Hematopoietic multipotent progenitor cell treated with erythropoietin and hydrocortisone succinate and interleukin-3 and kit ligand, for 17 days (in vitro differentiated cells): ENCODE data around the gene LRTM2.

Experiments
- DNase-seq: peaks from one replicate; pipeline ENCODE4 v3.0.0-alpha.2; 2015; ENCODE audit warnings: low spot score

LRTM2 gene

GRCh38 chr12:1865284-1865866 is 45.0 kb downstream of the LRTM2 start:
- DNase-seq = no peak

DNA sequence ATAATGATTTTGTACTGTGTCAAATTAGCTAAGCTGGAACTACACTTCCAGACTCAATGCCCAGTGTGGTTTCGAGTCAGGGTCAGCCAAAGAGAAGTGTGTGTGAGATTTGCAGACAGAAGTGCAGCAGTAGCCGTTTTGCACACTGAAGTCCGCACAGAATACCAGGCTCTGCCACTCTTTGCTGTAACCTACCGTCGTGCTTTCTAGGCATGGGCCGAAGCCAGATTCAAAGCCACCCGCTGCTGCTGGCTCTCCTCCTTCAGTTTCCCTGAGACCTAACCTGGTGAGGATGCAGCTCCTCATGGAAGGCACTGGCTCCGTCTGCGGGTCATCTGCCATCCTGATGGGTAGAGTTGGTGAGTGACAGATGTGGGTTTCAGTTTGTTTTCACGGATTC is 48.8 kb downstream of the LRTM2 start:
- no peak for DNase-seq

DNA sequence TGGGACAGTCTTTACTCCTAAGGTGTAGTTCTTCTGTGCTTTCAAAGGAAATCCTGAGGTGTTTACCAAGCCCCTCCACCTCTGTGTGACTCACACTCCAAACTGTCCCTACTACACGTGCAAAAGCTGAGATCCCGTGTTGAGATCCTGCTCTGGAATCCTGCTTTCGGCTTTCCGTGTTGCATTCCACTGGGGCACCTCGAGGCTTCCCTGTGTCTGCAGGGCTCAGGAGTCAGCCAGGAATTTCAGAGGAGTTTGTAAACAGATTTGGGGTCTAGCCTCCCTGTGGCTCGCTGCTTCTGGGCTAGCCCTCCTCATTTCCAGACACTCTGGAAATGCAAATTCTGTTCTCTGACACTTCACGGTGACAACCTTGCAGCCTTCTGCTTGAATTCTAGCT is 49.7 kb downstream of the LRTM2 start:
- DNase-seq = no peak

- no peak for DNase-seq
These were observed 50.9 kb downstream of the LRTM2 start for GRCh38 chr12:1870998-1871917.

GRCh38 chr12:1872001-1872400 is 51.6 kb downstream of the LRTM2 start:
- no peak for DNase-seq

- DNase-seq = no peak
These were observed 52.1 kb downstream of the LRTM2 start for GRCh38 chr12:1872448-1872847.

DNA sequence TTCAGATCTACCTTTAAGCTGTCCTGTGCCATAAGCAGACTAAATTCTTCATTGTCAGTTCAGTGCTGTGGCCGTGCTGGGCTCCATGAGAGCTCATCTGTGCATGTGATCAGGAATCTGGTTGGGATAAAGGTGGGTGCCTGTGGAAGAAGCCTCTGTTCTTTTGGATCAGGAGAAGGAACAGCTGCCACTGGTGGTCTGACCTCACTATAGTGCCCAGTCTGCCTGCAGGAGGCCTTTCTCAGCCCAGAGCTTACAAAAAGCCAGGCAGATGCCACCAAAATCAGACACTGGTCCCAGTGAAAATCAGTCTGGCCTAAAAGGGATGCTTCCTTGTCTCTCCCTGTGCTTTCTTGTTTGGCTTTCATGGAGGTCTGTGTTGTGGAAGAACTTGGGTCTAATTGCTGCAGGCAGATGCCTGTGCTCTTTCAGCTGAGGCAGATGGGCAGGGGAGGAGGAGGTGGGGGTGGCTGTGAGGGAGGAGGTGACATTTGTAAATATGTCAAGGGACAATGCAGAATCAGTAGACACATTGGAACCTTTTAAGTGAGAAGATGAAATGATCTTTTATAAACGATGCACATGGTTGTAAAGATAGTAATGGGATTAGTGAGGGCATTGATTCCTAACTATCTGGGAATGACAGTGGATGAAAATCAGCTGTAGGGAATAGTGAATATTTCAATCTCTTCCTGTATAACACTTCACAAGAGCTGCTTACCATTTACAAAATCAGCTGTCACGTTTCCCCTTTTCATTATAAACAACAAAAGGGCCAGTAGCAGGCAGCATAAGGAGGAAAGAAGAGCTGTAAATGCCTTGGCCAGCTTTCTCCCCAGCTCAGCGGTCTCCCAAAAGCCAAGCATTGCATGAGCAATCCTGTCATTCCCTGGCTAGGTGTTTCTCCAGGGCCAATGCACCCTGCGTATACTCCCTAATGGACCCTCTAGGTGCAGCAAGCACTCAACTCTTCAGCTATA is 53.5 kb downstream of the LRTM2 start:
- no peak for DNase-seq

DNA sequence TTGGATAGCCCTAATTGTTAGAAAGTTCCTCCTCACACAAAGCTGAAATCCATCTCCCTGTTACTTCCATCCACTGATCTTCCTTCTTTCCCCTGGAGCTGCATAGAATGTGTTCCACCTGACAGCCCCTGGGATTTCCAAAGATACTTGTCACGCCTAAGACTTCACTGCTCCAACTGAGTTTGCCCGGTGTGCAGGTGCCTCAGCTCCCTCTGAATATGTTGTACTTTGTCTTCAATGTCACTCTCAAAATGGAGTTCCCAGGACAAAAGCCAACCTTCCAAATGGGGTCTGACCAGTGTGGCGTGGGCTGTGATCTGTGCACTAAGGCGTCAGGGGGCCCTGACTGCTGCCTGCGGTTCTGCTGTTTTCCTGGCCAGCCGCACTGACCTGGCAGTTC is 55.2 kb downstream of the LRTM2 start:
- DNase-seq = no peak

DNA sequence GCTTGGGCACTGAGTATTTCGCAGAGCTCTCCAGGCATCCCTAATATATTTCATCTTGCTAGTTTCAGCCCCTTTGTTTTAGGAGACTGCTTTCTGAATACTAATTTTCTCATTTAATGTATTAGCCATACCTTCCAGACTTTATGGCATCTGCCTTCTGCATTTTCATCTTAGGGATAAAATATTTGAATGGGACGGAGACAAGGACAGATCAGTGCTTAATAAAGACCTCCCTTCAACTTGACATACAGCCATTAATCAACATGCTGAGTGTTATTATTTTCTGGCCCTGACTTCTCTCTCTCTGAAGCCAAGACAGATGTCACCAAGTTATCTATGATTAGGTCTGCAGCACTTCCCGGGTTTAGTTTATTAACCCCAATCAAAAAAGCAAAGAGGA is 55.7 kb downstream of the LRTM2 start:
- no peak for DNase-seq

GRCh38 chr12:1877169-1877878 is 57.0 kb downstream of the LRTM2 start:
- no peak for DNase-seq

- DNase-seq = no peak
These were observed 57.8 kb downstream of the LRTM2 start for GRCh38 chr12:1878214-1878613.

- DNase-seq = no peak
These were observed 58.3 kb downstream of the LRTM2 start for GRCh38 chr12:1878695-1879094.

GRCh38 chr12:1879633-1880032 is 59.3 kb downstream of the LRTM2 start:
- DNase-seq = no peak

DNA sequence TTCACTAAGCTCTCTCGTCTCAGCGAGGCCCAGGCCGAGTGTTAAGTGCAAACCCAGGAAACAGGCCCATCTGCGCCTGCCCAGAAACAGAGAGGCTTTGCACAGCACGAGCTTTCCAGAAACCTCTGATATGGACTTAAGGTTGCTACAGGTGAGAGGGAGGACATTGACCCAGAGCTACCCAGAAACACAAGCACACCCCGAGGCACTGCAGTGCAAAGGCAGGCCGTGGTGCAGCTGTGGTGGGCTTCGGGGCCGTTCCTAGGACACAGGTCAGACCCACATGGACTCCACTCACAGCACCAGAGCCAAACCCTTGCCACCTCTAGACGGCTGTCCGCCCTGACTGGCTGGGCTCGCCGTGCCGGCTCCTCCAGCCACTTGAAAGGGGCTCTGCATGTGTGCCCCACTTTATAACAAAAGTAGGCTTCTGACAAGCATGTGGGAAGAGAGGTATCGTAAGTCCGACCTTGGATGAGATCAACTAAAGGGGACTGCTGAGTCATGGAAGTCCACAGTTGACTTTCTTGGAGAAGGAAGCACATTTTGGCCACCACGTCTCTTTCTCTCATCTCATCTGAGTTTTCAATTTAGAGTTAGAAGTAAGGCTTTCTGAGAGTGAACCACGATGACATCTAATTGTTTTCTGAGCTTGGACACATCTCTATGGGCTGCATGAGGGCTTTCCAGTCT is 59.9 kb downstream of the LRTM2 start:
- no peak for DNase-seq

- DNase-seq = no peak
These were observed 60.5 kb downstream of the LRTM2 start for GRCh38 chr12:1880876-1881275.

GRCh38 chr12:1881301-1881700 is 60.9 kb downstream of the LRTM2 start:
- no peak for DNase-seq

GRCh38 chr12:1881936-1882335 is 61.6 kb downstream of the LRTM2 start:
- DNase-seq = no peak

- DNase-seq = no peak
These were observed 62.0 kb downstream of the LRTM2 start for GRCh38 chr12:1882405-1882804.

GRCh38 chr12:1882850-1883470 is 62.6 kb downstream of the LRTM2 start:
- no peak for DNase-seq

DNA sequence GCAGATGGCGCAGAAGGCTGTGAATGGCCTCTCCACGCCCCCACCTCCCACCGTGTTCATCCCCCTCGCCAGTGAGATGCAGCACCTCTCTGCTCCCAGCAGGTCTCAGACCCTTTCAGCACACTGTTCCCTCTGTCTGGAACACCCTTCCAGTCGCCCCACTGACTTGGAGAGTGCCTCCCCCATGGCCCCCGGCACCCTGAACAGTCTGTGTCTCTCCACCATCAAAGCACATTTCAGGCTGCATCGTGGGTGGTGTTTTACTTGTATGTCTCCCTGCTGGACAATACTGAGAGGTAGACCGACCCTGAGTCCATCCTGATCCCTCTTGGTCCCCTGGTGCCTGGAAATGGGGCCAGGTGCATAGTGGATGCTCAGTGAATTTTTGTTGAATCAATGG is 63.1 kb downstream of the LRTM2 start:
- DNase-seq = no peak

- no peak for DNase-seq
These were observed 64.3 kb downstream of the LRTM2 start for GRCh38 chr12:1884651-1885050.
